ENCODE results near the gene MED10. TPM values are rescaled to one million over a fixed set of nuclear protein-coding genes. Genes with fewer than 3 reads are reported as not detected.

Gene MED10
- total and polyA plus RNA-seq, 2 of the 4 experiments (the other 2 are of a cell fraction) = 9.1 to 60.0 TPM

DNA sequence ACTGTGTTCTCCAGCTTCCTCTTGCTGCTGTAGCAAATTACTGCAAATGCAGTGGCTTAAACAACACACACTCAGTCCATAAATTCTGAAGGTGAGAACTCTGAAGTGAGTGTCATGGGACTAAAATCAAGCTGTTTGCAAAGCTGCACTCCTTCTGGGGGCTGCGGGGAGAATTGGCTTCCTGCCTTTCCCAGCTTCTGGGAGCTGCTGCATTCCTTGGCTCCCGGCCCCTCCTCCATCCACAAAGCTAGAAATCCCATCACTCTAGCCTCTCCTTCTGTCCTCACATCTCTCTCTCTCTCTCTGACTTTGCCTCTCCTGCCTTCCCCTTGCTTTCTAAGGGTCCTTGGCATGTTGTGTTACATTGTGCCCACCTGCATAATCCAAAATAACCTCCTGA lies 14.2 kb upstream of the MED10 start:
- Histone ChIP-seq H3K27ac (ENCODE audit: insufficient read depth, low read length) (no peak overlapping the region), H2AK5ac (ENCODE audit: low read depth, low read length) (no peak overlapping the region), H4K20me1 (ENCODE audit: insufficient read depth, low read length) (no peaks in the 10 kb centered on the region), H3K27me3 (ENCODE audit: control insufficient read depth, insufficient read depth, low read length) (peaks cover 4% of the 10 kb centered on the region), H3K4me2 (ENCODE audit: low read depth, low read length) (no peak overlapping the region), H3K23ac (ENCODE audit: low read depth, low read length) (no peak overlapping the region), H2AK9ac (replicated peaks; ENCODE audit: low read depth, low read length, poor library complexity) (no peak overlapping the region), H3K4me1 (ENCODE audit: control insufficient read depth, insufficient read depth, low read length) (no peaks in the 10 kb centered on the region), H3K56ac (ENCODE audit: extremely low read depth, insufficient read depth, low read length) (no peak overlapping the region), H4K91ac (ENCODE audit: insufficient read depth, low read depth, low read length) (no peak overlapping the region), H3K9me3 (ENCODE audit: control insufficient read depth, insufficient read depth, low read length) (no peaks in the 10 kb centered on the region), H3K9me1 (ENCODE audit: insufficient read depth, low read length) (no peaks in the 10 kb centered on the region), H3K4ac (ENCODE audit: low read depth, low read length) (no peak overlapping the region), H4K8ac (ENCODE audit: low read depth in 2 of 2, low read length in 2 of 2) (no peak overlapping the region), H2AFZ (replicated peaks; ENCODE audit: low read length, poor library complexity) (no peak overlapping the region), H2BK15ac (ENCODE audit: low read depth, low read length) (no peak overlapping the region), H3K14ac (replicated peaks; ENCODE audit: low read depth, low read length) (no peak overlapping the region), H3K36me3 (ENCODE audit: control insufficient read depth, insufficient read depth, low read length) (no peaks in the 10 kb centered on the region), H3K79me1 (ENCODE audit: low read depth in 1 of 2, low read length in 2 of 2) (no peaks in the 10 kb centered on the region), H3K18ac (ENCODE audit: low read depth, low read length) (no peak overlapping the region), H2BK120ac (ENCODE audit: low read depth, low read length) (no peak overlapping the region), H4K5ac (ENCODE audit: low read depth, low read length) (no peak overlapping the region), H3K9ac (ENCODE audit: low read depth, low read length) (no peak overlapping the region), H3K4me3 (ENCODE audit: insufficient read depth, low read depth, low read length) (no peak overlapping the region), H2BK5ac (ENCODE audit: low read depth, low read length, poor library complexity, severe bottlenecking) (no peak overlapping the region), H2BK20ac (ENCODE audit: low read depth, low read length) (no peak overlapping the region)
- intact Hi-C loops (cut with micrococcal nuclease) = no loop called here
- ATAC-seq (ENCODE audit: low read depth) (no peak), DNase-seq (no peak)
- no TSS peak for BruUV-seq (replicated peaks)
- 0% methylated on average over 1 of the region's 2 CpGs; no CpG with 5 or more reads in 1 of the 2 experiments for WGBS, 2 experiments (ENCODE audit: extremely low coverage in 2 of 2, insufficient read length in 1 of 2)
- dilution Hi-C loops (cut with HindIII; ENCODE audit: low sequenced_read_pairs, unreplicated experiment) = no loop called here
- ChIA-PET POLR2A (ENCODE audit: unreplicated experiment) (no interaction called here), CTCF (no interaction called here)
- no peak for TF ChIP-seq MXI1 (IDR thresholded peaks at IDR 0.05; ENCODE audit: borderline replicate concordance, low read depth, low read length)
- no peak for TF ChIP-seq CEBPB (IDR thresholded peaks at IDR 0.05; ENCODE audit: low read depth, low read length)
- TF ChIP-seq, protein P1, sequence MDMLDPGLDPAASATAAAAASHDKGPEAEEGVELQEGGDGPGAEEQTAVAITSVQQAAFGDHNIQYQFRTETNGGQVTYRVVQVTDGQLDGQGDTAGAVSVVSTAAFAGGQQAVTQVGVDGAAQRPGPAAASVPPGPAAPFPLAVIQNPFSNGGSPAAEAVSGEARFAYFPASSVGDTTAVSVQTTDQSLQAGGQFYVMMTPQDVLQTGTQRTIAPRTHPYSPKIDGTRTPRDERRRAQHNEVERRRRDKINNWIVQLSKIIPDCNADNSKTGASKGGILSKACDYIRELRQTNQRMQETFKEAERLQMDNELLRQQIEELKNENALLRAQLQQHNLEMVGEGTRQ (IDR thresholded peaks at IDR 0.05; ENCODE audit: low read depth, low read length) = no peak
- in situ Hi-C loops (cut with MboI; ENCODE audit: low sequenced_read_pairs) = no loop called here

Measured in IMR-90 (cell line).